T-helper 17 cell (primary cell): Measurements from ENCODE around the gene ARHGAP19. TPM values are rescaled to one million over a fixed set of nuclear protein-coding genes. Genes with fewer than 3 reads are reported as not detected.

Experiments used
- ATAC-seq: fragments of 150-1000 bp; cut with Tn5 transposase; 2 replicates; pipeline ENCODE4 v1.10.0; 2021; ENCODE audit warnings: mild to moderate bottlenecking, moderate library complexity
- DNase-seq, 3 donors: peaks; one replicate each; pipeline versions ENCODE4 v3.0.0 to v3.0.0-alpha.2; 2020 to 2021
- H3K9me3 ChIP-seq: one replicate; pipeline ENCODE4 v1.7.0; 2013; ENCODE audit warnings: low read length, mild to moderate bottlenecking; ENCODE audit not compliant: control insufficient read depth, poor library complexity, severe bottlenecking
- H3K27ac Mint-ChIP-seq: one replicate; pipeline ENCODE4 v1.8.0; 2022; ENCODE audit warnings: mild to moderate bottlenecking, moderate library complexity, mixed read lengths
- H3K27me3 Mint-ChIP-seq: one replicate; pipeline ENCODE4 v1.8.0; 2022; ENCODE audit warnings: mixed read lengths
- H3K36me3 Mint-ChIP-seq: one replicate; pipeline ENCODE4 v1.8.0; 2022; ENCODE audit warnings: low read depth, mixed read lengths
- H3K4me1 Mint-ChIP-seq: one replicate; pipeline ENCODE4 v1.8.0; 2022; ENCODE audit warnings: mild to moderate bottlenecking, mixed read lengths
- H3K4me3 Mint-ChIP-seq: one replicate; pipeline ENCODE4 v1.8.0; 2022; ENCODE audit warnings: mild to moderate bottlenecking, moderate library complexity, mixed read lengths
- total RNA-seq, 4 donors: library from RNA in 2 of 4; stranded (reverse) in 2 of 4; gene quantifications; one replicate each; pipeline ENCODE4 v1.2.3 and lab custom pipeline; 2022 to 2026

Gene ARHGAP19
- total RNA-seq, 2 donors from 2014 or later, result 9.3 to 15.7 TPM

- Mint-ChIP-seq H3K27ac (peak overlapping the region; percentile 56), H3K27me3 (no peaks in the 10 kb centered on the region), H3K4me1 (peaks cover 13% of the 10 kb centered on the region), H3K36me3 (peaks cover 23% of the 10 kb centered on the region), H3K4me3 (no peak overlapping the region)
- ATAC-seq (no peak), DNase-seq (no peak)
- no peaks in the 10 kb centered on the region for H3K9me3 ChIP-seq
Measured at GRCh38 chr10:97224483-97225435, 67.7 kb downstream of the ARHGAP19 start.

GRCh38 chr10:97222326-97222961 is 70.0 kb downstream of the ARHGAP19 start:
- no peak overlapping the region for H3K27ac Mint-ChIP-seq
- ATAC-seq, result no peak
- peaks cover 21% of the 10 kb centered on the region for H3K36me3 Mint-ChIP-seq
- H3K4me3 Mint-ChIP-seq, result no peak overlapping the region
- no peaks in the 10 kb centered on the region for H3K9me3 ChIP-seq
- H3K27me3 Mint-ChIP-seq, result no peaks in the 10 kb centered on the region
- peaks cover 21% of the 10 kb centered on the region for H3K4me1 Mint-ChIP-seq
- DNase-seq, result no peak

- Mint-ChIP-seq H3K4me1 (peaks cover 19% of the 10 kb centered on the region), H3K36me3 (peaks cover 8% of the 10 kb centered on the region), H3K27me3 (no peaks in the 10 kb centered on the region), H3K27ac (no peak overlapping the region), H3K4me3 (no peak overlapping the region)
- DNase-seq (no peak), ATAC-seq (no peak)
- no peaks in the 10 kb centered on the region for H3K9me3 ChIP-seq
Measured at GRCh38 chr10:97220355-97220754, 72.1 kb downstream of the ARHGAP19 start.

GRCh38 chr10:97217299-97217698 is 75.1 kb downstream of the ARHGAP19 start:
- Mint-ChIP-seq H3K36me3 (no peaks in the 10 kb centered on the region), H3K27ac (peak overlapping the region; percentile 29), H3K4me3 (no peak overlapping the region), H3K4me1 (peaks cover 11% of the 10 kb centered on the region), H3K27me3 (no peaks in the 10 kb centered on the region)
- H3K9me3 ChIP-seq, result no peaks in the 10 kb centered on the region
- ATAC-seq (no peak), DNase-seq (no peak)

- Mint-ChIP-seq H3K4me1 (peaks cover 11% of the 10 kb centered on the region), H3K36me3 (no peaks in the 10 kb centered on the region), H3K27ac (no peak overlapping the region), H3K27me3 (no peaks in the 10 kb centered on the region), H3K4me3 (no peak overlapping the region)
- ATAC-seq (no peak), DNase-seq (no peak)
- H3K9me3 ChIP-seq, result no peaks in the 10 kb centered on the region
Measured at GRCh38 chr10:97215619-97216260, 76.7 kb downstream of the ARHGAP19 start.

GRCh38 chr10:97213431-97213830 is 79.0 kb downstream of the ARHGAP19 start:
- ATAC-seq, result no peak
- no peaks in the 10 kb centered on the region for H3K27me3 Mint-ChIP-seq
- peaks cover 7% of the 10 kb centered on the region for H3K4me1 Mint-ChIP-seq
- H3K27ac Mint-ChIP-seq, result no peak overlapping the region
- H3K9me3 ChIP-seq, result no peaks in the 10 kb centered on the region
- no peaks in the 10 kb centered on the region for H3K36me3 Mint-ChIP-seq
- no peak overlapping the region for H3K4me3 Mint-ChIP-seq
- DNase-seq, result no peak

- no peaks in the 10 kb centered on the region for H3K27me3 Mint-ChIP-seq
- no peaks in the 10 kb centered on the region for H3K9me3 ChIP-seq
- DNase-seq (no peak), ATAC-seq (no peak)
- H3K36me3 Mint-ChIP-seq, result no peaks in the 10 kb centered on the region
- no peaks in the 10 kb centered on the region for H3K4me1 Mint-ChIP-seq
- no peak overlapping the region for H3K27ac Mint-ChIP-seq
- H3K4me3 Mint-ChIP-seq, result no peak overlapping the region
Measured at GRCh38 chr10:97211229-97211628, 81.2 kb downstream of the ARHGAP19 start.

GRCh38 chr10:97210543-97210960 is 81.9 kb downstream of the ARHGAP19 start:
- H3K9me3 ChIP-seq, result no peaks in the 10 kb centered on the region
- ATAC-seq (peak; percentile 54), DNase-seq (peak; percentile 44 to 66 (median 46))
- Mint-ChIP-seq H3K27ac (no peak overlapping the region), H3K4me1 (no peaks in the 10 kb centered on the region), H3K4me3 (no peak overlapping the region), H3K36me3 (no peaks in the 10 kb centered on the region), H3K27me3 (peaks cover 3% of the 10 kb centered on the region)

GRCh38 chr10:97207756-97208346 is 84.6 kb downstream of the ARHGAP19 start:
- no peaks in the 10 kb centered on the region for H3K4me1 Mint-ChIP-seq
- DNase-seq (no peak), ATAC-seq (no peak)
- H3K36me3 Mint-ChIP-seq, result no peaks in the 10 kb centered on the region
- no peaks in the 10 kb centered on the region for H3K9me3 ChIP-seq
- no peak overlapping the region for H3K4me3 Mint-ChIP-seq
- peaks cover 5% of the 10 kb centered on the region for H3K27me3 Mint-ChIP-seq
- H3K27ac Mint-ChIP-seq, result no peak overlapping the region

- Mint-ChIP-seq H3K27me3 (peaks cover 9% of the 10 kb centered on the region), H3K36me3 (no peaks in the 10 kb centered on the region), H3K4me3 (no peak overlapping the region), H3K4me1 (no peaks in the 10 kb centered on the region), H3K27ac (no peak overlapping the region)
- H3K9me3 ChIP-seq, result no peaks in the 10 kb centered on the region
- no peak for DNase-seq
- no peak for ATAC-seq
Measured at GRCh38 chr10:97207131-97207530, 85.3 kb downstream of the ARHGAP19 start.

GRCh38 chr10:97204826-97205679 is 87.4 kb downstream of the ARHGAP19 start:
- no peak for DNase-seq
- no peaks in the 10 kb centered on the region for H3K36me3 Mint-ChIP-seq
- peaks cover 9% of the 10 kb centered on the region for H3K27me3 Mint-ChIP-seq
- ATAC-seq, result no peak
- no peaks in the 10 kb centered on the region for H3K9me3 ChIP-seq
- no peak overlapping the region for H3K4me3 Mint-ChIP-seq
- H3K27ac Mint-ChIP-seq, result no peak overlapping the region
- H3K4me1 Mint-ChIP-seq, result no peaks in the 10 kb centered on the region

GRCh38 chr10:97203220-97203619 is 89.2 kb downstream of the ARHGAP19 start:
- Mint-ChIP-seq H3K36me3 (no peaks in the 10 kb centered on the region), H3K27ac (no peak overlapping the region), H3K4me3 (no peak overlapping the region), H3K27me3 (peaks cover 9% of the 10 kb centered on the region), H3K4me1 (peaks cover 3% of the 10 kb centered on the region)
- H3K9me3 ChIP-seq, result no peaks in the 10 kb centered on the region
- ATAC-seq (no peak), DNase-seq (no peak)
